GM19324 (cell line): ENCODE data around the gene ADAMTS2.

ENCODE experiments used
- ATAC-seq: cut with Tn5 transposase; IDR thresholded peaks from one replicate; pipeline ENCODE4 v1.9.1; 2021; ENCODE audit warnings: mild to moderate bottlenecking, moderate library complexity; ENCODE audit not compliant: unreplicated experiment, low FRiP score

The ADAMTS2 gene

GRCh38 chr5:179345433-179346321, at the start of gene ADAMTS2:
ADAMTS2 (minus strand) TSS chr5:179345461; CDS start chr5:179345328, 133 bp downstream.
- no peak for ATAC-seq

GRCh38 chr5:179393078-179393477, 47.8 kb upstream of the ADAMTS2 start:
- no peak for ATAC-seq

GRCh38 chr5:179387151-179388110, 42.2 kb upstream of the ADAMTS2 start:
- no peak for ATAC-seq

GRCh38 chr5:179385914-179386313, 40.7 kb upstream of the ADAMTS2 start:
- no peak for ATAC-seq

DNA sequence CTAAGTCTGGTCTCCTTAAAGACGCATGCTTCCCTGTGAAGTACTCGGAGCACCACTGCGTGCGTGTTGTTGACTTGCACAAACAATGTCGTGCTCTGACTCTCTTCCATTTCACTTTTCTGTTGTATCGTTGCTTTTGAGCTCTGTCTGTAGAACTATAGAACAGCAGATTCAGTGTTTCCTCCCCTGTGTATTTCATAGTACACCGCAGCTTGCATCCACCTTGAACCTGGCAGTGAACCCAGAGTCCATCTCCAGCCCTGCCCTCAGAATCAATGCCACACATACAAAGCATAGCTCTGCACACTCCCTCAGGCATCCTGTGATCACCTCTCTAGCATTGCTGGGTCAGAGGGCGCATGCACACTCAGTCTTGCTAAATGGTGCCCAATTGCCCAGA, 37.2 kb upstream of the ADAMTS2 start:
- no peak for ATAC-seq

DNA sequence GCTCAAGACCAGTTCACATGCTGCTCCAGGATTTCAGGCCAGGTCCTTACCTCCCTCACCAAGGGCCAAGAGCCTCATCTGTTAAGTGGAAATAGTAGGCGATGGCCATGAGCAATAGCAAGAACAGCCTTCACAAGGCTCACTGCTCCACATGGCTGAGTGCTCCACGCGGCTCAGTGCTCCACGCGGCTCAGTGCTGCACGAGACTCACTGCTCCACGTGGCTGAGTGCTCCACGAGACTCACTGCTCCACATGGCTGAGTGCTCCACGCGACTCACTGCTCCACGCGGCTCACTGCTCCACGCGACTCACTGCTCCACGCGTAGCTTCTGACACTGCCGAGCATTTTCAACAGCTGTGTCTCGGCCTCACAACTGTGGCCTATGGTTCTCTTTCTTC, 36.4 kb upstream of the ADAMTS2 start:
- no peak for ATAC-seq

DNA sequence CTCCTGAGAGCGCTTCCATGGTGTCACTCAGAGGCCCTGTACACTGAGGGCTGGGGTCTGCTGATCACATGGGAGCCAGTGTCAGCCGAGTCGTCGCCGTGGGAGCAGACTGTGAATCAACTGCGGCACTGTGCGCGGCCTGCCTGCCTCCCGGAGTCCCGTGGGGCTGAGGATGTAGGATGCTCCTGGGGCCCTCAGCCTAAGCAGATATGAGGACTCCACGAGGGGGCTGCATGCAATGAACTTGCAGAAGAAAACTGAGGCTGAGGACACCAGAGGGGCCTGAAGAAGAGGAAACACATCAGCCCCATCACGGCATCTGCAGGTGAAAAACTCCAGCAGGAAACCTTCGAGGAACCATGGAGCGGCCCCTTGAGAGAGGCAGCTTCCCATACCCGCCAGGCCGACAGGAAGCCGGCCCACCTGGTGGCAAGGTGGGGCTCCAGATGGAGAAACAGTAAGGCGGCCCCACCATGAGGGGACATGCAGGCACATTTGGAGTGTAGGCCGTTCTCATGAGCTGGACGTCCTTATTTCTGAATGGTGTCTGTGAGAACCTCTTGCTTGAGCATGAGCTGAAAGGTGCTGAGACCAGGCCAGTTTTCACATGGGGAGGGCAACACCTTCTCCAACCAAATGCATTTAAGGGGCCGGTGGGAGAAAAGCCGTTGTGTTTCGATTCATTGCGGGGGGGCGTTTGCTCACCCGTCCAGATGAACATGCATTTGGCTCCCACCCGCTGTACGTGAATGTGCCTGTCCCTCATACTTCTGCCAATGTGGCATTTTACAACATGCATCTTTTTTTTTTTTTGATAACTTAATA, 35.2 kb upstream of the ADAMTS2 start:
- ATAC-seq: no peak

DNA sequence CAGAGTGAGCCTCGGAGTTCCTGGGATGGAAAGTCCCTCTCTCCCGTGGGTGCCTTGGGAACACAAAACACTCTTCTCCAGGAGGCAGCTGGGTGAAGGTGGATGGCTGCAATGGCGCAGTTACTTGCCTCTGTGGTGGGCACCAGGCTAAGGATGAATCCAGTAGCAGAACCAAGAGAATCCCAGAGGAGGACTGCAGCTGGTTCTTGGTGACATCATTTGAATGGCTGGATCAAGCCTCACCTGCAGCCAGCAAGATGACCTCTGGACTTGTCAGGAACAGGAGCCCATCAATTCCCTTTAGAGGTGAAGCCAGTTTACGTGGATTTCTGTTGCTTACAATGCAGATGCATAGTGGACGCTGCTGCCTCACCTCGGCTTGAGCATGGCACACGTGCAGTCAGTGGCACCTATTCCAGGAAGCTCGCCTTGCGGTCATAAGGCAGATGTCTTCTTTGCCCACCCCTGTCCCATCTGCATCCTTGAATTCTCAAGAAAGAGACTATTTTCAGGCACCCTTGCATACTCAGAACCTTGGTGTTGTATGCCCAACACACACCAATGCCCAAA, 34.1 kb upstream of the ADAMTS2 start:
- ATAC-seq: no peak

- no peak for ATAC-seq
These were observed 33.4 kb upstream of the ADAMTS2 start for GRCh38 chr5:179378441-179379271.

- ATAC-seq: no peak
These were observed 32.8 kb upstream of the ADAMTS2 start for GRCh38 chr5:179378116-179378440.

GRCh38 chr5:179377421-179378115, 32.3 kb upstream of the ADAMTS2 start:
- no peak for ATAC-seq

DNA sequence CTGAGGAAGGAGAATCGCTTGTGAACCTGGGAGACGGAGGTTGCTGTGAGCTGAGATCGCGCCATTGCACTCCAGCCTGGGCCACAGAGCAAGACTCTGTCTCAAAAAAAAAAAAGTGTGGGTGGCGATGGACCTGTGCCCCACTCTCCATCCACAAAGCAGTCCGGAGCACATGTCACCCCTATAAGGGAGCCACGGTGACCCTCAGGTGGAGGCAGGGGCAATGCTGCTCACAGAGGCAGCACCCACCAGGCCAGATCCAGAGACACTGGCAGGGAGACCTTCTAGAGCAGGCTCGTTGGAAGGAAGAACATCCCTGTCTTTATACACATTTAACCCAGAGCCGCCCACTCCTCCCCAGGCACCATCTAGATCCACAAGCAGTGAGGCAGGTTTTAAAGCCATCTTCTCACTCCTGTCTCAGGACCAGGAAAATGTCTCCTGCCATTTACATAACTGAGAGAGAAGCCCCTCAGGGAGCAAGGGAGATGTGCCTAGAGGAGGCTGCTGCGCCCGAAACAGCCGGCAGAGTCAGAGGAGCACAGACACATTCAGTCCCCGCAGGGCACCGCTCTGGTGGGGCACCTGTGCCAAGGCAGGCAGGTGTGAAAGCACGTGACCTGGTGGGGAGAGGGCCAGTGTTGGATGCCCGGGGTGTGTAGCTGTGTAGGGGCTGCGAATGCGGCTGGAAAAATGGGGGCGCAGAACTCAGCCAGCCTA, 31.6 kb upstream of the ADAMTS2 start:
- ATAC-seq: no peak

- ATAC-seq: no peak
These were observed 30.6 kb upstream of the ADAMTS2 start for GRCh38 chr5:179375831-179376365.

GRCh38 chr5:179375236-179375685, 30.0 kb upstream of the ADAMTS2 start:
- ATAC-seq: no peak

DNA sequence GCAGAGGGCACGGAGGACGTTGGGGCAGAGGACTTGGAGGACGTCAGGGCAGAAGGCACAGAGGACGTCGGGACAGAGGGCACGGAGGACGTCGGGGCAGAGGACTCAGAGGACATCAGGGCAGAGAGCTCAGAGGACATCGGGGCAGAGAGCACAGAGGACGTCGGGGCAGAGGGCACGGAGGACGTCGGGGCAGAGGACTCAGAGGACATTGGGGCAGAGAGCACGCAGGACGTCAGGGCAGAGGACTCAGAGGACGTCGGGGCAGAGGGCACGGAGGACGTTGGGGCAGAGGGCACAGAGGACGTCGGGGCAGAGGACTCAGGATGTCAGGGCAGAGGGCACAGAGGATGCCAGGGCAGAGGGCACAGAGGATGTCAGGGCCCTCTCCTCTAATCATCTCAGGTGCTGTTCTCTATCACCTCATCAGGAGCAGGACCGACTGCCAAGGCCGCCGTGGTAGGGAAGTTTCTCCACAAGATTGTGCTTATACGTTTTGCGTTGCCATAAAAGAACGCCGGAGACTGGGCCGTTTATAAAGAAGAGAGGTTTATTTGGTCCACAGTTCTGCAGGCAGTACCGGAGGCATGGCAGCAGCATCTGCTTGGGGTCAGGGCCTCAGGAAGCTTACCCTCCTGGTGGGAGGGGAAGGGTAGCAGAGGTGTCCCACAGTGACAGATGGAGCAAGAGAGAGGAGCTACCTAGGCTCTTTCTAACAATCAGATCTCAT, 29.4 kb upstream of the ADAMTS2 start:
- ATAC-seq: no peak

GRCh38 chr5:179373961-179374505, 28.8 kb upstream of the ADAMTS2 start:
- no peak for ATAC-seq
